Activated CD4-positive, alpha-beta T cell treated with anti-CD3 and anti-CD28 coated beads, Interleukin-2, amount 10 ng/mL, durations not matched to agents 24 days and 14 days (primary cell): Measurements from ENCODE around the gene FBXW2. TPM values are rescaled to one million over a fixed set of nuclear protein-coding genes. Genes with fewer than 3 reads are reported as not detected.

Experiments used
- DNase-seq: peaks from one replicate; pipeline ENCODE4 v3.0.0; 2022
- H3K27ac Mint-ChIP-seq: one replicate; pipeline ENCODE4 v1.8.0; 2022; ENCODE audit warnings: mild to moderate bottlenecking, mixed read lengths
- H3K27me3 Mint-ChIP-seq: one replicate; pipeline ENCODE4 v1.8.0; 2022; ENCODE audit warnings: mixed read lengths
- H3K36me3 Mint-ChIP-seq: one replicate; pipeline ENCODE4 v1.8.0; 2022; ENCODE audit warnings: low read depth, mild to moderate bottlenecking, mixed read lengths
- H3K4me1 Mint-ChIP-seq: one replicate; pipeline ENCODE4 v1.8.0; 2021; ENCODE audit warnings: mixed read lengths
- H3K4me3 Mint-ChIP-seq: one replicate; pipeline ENCODE4 v1.8.0; 2022; ENCODE audit warnings: mild to moderate bottlenecking, moderate library complexity, mixed read lengths
- H3K9me3 Mint-ChIP-seq: one replicate; pipeline ENCODE4 v1.8.0; 2021; ENCODE audit warnings: mixed read lengths
- intact Hi-C: fragments of 100-400 bp; cut with micrococcal nuclease; formaldehyde crosslinking; loops from one replicate; pipeline ENCODE4 v1.15.1; 2023
- total RNA-seq: library from RNA; stranded (reverse); gene quantifications from 2 replicates; pipeline ENCODE4 v1.2.3, GENCODE V29; 2022

Gene FBXW2
- total RNA-seq, 1 donor from 2014 or later = 84.9 TPM

DNA sequence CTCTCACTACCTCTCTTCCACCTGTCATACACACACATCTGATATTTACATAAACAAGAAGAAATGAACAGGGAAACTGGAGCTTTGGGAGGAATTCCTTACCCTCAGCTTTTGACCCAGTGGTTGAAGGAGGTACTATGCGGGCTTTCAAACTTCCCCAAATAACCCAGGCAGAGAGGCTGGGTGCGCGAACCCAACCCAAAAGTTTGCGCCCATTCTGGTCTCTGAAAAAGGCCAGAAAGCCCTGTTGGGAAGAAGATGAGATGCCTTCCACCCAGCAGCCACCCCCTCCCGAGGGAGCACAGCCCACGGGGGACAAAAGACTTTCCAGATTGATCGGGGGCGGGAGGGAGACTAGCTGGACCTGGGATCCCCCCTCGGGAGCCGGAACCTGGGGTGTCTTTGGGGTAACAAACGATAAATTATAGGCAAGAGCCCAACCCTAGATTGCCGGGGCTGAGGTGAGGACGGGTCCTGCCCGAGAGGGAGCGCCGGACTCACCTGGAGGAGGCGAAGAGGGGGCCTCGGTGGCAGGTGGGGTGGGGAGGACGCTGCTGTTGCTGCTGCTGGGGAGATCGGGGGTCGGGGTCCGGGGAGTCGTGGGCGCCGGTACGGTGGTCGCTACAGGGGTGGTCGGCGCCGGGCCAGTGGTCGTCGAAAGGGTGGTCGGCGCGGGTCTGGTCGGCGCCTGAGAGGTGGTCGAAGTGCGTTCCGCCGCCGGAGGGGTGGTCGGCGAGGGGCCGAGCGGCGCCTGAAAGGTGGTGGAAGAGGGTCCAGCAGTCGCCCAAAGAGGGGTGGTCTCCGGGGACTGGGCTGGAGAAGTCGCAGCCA, 79.7 kb downstream of the FBXW2 start:
- H3K9me3 Mint-ChIP-seq = no peaks in the 10 kb centered on the region
- intact Hi-C loops = loop anchor here (1.0 to 10.0 kb wide), 10 partner anchors 21 to 1381 kb away; partner anchors contain the start of genes CDK5RAP2, CNTRL, FBXW2 and PSMD5
- H3K4me1 Mint-ChIP-seq = peaks cover 37% of the 10 kb centered on the region
- no peaks in the 10 kb centered on the region for H3K27me3 Mint-ChIP-seq
- peak overlapping the region; percentile 88 for H3K27ac Mint-ChIP-seq
- peak; percentile 75 for DNase-seq
- H3K4me3 Mint-ChIP-seq = peak overlapping the region; percentile 94
- no peaks in the 10 kb centered on the region for H3K36me3 Mint-ChIP-seq

DNA sequence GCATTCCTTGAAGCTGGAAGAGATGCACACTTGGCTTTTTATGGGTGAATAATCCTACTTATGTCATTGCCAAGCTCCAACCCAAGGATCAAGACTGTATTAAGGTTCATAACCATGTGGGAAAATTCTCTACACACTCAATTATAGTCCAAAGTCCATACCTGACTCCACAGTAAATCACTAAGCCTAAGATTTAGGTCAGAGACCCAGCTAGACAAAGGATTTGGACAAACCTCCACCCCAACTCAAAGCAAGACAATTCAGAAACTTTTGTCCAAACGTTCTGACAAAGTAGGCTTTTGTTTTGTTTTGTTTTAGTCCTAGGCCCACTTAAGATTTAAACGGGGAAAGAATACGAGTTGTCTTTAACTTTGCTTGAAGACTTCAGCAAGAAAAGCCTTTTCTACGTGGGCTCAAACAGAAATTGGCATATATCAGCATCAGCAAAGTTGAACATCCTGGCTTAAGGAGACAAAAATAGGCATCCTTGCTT, 80.6 kb downstream of the FBXW2 start:
- Mint-ChIP-seq H3K9me3 (no peaks in the 10 kb centered on the region), H3K27ac (peak overlapping the region; percentile 88), H3K36me3 (no peaks in the 10 kb centered on the region), H3K4me3 (peak overlapping the region; percentile 94), H3K4me1 (peaks cover 37% of the 10 kb centered on the region), H3K27me3 (no peaks in the 10 kb centered on the region)
- intact Hi-C loops = loop anchor here (2.0 to 10.0 kb wide), 7 partner anchors 20 to 1382 kb away; partner anchors contain the start of genes CNTRL, FBXW2, RAB14 and TTLL11
- no peak for DNase-seq

DNA sequence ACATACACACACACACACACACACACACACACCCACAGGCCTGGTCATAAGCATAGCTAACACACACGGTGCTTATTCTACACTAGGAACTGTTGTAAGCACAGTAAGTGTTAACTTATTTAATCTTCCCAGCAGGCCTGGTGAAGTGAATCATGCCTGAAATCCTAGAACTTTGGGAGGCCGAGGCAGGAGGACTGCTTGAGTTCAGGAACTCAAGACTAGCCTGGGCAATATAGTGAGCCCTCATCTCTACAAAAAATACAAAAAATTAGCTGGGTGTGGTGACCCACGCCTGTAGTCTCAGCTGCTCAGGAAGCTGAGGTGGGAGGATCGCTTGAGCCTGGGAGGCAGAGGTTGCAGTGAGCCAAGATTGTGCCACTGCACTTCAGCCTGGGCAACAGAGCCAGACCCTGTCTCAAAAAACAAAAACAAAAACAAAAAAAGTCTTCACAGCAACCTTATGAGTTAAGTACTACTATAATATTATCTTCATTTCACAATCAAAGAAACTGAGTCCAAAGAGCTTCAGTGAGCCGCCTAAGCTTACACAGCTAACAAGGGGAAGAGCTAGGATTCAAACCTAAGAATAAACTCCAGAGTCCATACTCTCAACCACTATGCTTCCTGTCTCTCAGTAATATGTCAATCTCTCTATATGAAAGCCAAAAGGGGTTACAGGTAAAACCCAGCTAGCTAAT, 81.2 kb downstream of the FBXW2 start:
- Mint-ChIP-seq H3K36me3 (no peaks in the 10 kb centered on the region), H3K9me3 (no peaks in the 10 kb centered on the region), H3K27me3 (no peaks in the 10 kb centered on the region), H3K4me3 (peak overlapping the region; percentile 94), H3K4me1 (peaks cover 37% of the 10 kb centered on the region), H3K27ac (peak overlapping the region; percentile 81)
- DNase-seq = peak; percentile 71
- intact Hi-C loops = loop anchor here (2.0 to 10.0 kb wide), 7 partner anchors 19 to 1383 kb away; partner anchors contain the start of genes CNTRL, FBXW2, RAB14 and TTLL11

DNA sequence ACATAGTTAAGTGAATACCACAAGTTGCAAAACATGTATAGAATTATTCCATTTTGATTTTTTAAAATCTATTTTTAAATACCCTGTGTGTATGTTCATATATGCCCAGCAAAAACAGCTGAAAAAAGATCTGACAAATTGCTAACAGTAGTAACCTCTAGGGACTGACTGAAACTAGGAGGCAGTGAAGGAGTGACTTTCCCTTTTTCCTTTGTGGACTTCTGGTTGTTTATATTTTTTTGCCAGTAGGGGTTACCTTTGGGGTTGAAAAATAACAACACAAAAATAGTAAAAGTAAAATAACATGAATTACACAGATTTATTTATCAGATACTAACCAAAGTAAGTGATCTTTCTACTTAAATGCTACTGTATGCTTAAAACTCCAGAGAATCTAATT, 81.9 kb downstream of the FBXW2 start:
- no peaks in the 10 kb centered on the region for H3K27me3 Mint-ChIP-seq
- H3K4me1 Mint-ChIP-seq = peaks cover 37% of the 10 kb centered on the region
- H3K27ac Mint-ChIP-seq = peak overlapping the region; percentile 63
- no peak for DNase-seq
- H3K36me3 Mint-ChIP-seq = no peaks in the 10 kb centered on the region
- intact Hi-C loops = loop anchor here (5.0 to 10.0 kb wide), 5 partner anchors 83 to 1383 kb away; partner anchors contain the start of genes CNTRL, FBXW2, RAB14 and TTLL11
- no peaks in the 10 kb centered on the region for H3K9me3 Mint-ChIP-seq
- H3K4me3 Mint-ChIP-seq = peak overlapping the region; percentile 80

DNA sequence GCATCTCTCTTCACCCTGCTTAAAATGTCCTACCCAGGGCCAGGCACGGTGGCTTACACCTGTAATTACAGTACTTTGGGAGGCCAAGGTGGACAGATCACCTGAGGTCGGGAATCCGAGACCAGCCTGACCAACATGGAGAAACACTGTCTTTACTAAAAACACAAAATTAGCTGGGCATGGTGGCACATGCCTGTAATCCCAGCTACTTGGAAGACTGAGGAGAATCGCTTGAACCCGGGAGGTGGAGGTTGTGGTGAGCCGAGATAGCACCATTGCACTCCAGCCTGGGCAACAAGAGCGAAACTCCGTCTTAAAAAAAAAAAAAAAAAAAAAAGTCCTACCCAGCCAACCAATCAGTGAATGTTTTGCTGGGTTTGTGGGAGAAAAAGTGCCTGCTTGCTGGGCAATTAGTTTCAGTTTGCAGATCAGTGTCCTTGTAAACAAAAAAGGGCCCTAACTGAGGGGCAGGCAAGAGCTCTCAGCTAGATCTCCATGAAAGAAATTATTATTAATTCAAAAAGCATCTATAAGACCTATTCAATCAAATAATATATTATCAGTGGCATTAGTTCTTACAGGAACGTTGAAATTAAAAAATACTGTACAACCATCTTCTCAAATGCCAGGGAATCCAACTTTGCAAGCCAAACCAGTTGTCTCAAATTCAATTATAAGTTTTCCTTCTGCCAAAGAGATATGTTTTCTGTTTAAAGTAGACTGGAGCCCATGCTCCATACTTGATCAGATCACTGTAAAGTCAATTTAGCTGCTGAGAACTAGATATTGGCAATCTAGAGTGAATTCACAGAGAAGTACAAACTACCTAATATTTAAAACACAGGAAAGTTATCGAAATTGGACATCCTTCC, 82.9 kb downstream of the FBXW2 start:
- Mint-ChIP-seq H3K4me1 (peaks cover 34% of the 10 kb centered on the region), H3K27ac (peak overlapping the region; percentile 66), H3K27me3 (no peaks in the 10 kb centered on the region), H3K36me3 (no peaks in the 10 kb centered on the region), H3K9me3 (no peaks in the 10 kb centered on the region), H3K4me3 (peak overlapping the region; percentile 80)
- DNase-seq = peak; percentile 81
- intact Hi-C loops = loop anchor here (5.0 to 10.0 kb wide), 5 partner anchors 84 to 1384 kb away; partner anchors contain the start of genes CNTRL, FBXW2, RAB14 and TTLL11

DNA sequence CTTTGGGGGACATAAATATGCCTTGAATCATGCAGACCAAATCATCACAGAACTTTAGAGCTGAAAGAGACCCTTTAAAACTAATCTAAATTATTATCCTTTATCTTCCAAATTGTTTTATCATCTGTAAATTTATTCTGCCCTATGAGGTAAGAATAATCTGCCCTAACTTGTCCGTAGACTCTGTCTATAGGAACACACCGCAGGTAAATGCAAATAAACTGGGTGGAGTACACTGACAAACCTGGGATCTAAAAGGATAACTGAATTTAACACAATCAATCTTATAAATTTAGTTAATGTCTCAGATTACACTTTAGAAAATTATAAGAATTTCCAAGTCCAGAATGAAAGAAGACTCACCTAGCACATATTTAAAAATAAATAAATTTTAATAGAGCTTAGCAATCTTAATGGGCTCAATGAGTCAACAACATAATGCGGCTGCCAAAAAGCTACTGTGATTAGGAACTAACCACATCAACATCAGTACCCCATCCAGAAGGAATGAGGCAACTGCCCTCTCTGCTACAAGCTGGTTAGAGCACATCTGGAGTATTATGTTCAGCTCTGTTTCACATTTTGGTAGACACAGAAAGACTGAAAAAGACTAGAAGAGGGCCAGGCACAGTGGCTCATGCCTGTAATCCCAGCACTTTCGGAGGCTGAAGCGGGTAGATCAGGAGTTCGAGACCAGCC, 84.5 kb downstream of the FBXW2 start:
- H3K4me1 Mint-ChIP-seq = peaks cover 33% of the 10 kb centered on the region
- intact Hi-C loops = no loop called here
- no peaks in the 10 kb centered on the region for H3K9me3 Mint-ChIP-seq
- H3K4me3 Mint-ChIP-seq = peak overlapping the region; percentile 12
- peaks cover 2% of the 10 kb centered on the region for H3K36me3 Mint-ChIP-seq
- H3K27me3 Mint-ChIP-seq = no peaks in the 10 kb centered on the region
- no peak overlapping the region for H3K27ac Mint-ChIP-seq
- DNase-seq = no peak

DNA sequence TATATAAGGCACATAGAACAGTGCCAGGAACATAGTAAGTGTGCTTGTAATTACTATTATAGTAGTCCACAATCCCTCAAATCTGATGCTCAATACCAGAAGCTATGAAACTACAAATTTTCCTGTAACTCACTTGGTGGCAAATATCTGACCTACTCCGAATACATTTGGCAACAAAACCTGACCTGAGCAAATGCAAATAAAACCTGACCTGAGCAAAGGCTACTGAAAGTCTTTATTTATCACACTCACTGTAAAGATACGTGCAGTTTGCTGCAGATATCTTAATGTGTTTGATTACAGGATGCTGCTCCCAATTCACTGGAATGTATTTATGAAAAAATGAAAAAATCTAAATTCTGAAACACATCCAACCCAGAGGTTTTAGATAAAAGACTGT, 86.0 kb downstream of the FBXW2 start:
- H3K27ac Mint-ChIP-seq = no peak overlapping the region
- no peak overlapping the region for H3K4me3 Mint-ChIP-seq

More for the DNA sequence above, 86.0 kb downstream of the FBXW2 start:
- H3K27me3 Mint-ChIP-seq = no peaks in the 10 kb centered on the region
- no peaks in the 10 kb centered on the region for H3K9me3 Mint-ChIP-seq
- peaks cover 2% of the 10 kb centered on the region for H3K36me3 Mint-ChIP-seq
- H3K4me1 Mint-ChIP-seq = peaks cover 21% of the 10 kb centered on the region
- intact Hi-C loops = no loop called here
- DNase-seq = no peak

Other genes starting within 250 kb of the FBXW2 start
- 69.3 and 70.0 TPM in 2 replicates for gene CDK5RAP2, start 213.2 kb downstream of the FBXW2 start, total RNA-seq
- 4.5 and 4.9 TPM in 2 replicates for gene MEGF9, start 78.9 kb downstream of the FBXW2 start, total RNA-seq
- gene PSMD5, start 49.5 kb upstream of the FBXW2 start, total RNA-seq = 58.1 and 63.7 TPM in 2 replicates
- gene PHF19, start 83.8 kb upstream of the FBXW2 start, total RNA-seq = 132 and 144 TPM in 2 replicates
- gene TRAF1, start 133.4 kb upstream of the FBXW2 start, total RNA-seq = 164 and 166 TPM in 2 replicates